HL-60 (cell line): ENCODE results near the gene TANK.
"Not testable (repeated sequence)": the region's sequence is repeated elsewhere in the genome, so short reads cannot be mapped to it uniquely, and the experiment has no call there.

Experiments used
- DNase-seq, 2 experiments: peaks; one replicate each; pipeline ENCODE4 v3.0.0-alpha.2; 2010 to 2020; ENCODE audit warnings: low read depth in 1 of 2, low spot score in 1 of 2
- H3K27ac ChIP-seq: fragments of 250-450 bp; sonication (Bioruptor Pico); replicated peaks from 2 replicates; pipeline ENCODE4 v1.5.1; 2020; ENCODE audit warnings: mild to moderate bottlenecking, moderate library complexity
- H3K27me3 ChIP-seq: fragments of 250-450 bp; sonication (Bioruptor Pico); 2 replicates; pipeline ENCODE4 v1.5.1; 2021; ENCODE audit warnings: mild to moderate bottlenecking, moderate library complexity; ENCODE audit not compliant: insufficient read depth, poor library complexity, severe bottlenecking
- H3K4me3 ChIP-seq: replicated peaks from 2 replicates; pipeline ENCODE4 v1.5.1; 2011; ENCODE audit warnings: mild to moderate bottlenecking, control low read depth, low read length; ENCODE audit not compliant: insufficient read depth
- CTCF ChIP-seq: IDR thresholded peaks from one replicate; pipeline ENCODE4 v1.5.1; 2011; ENCODE audit warnings: low read length, control low read depth, inconsistent platforms; ENCODE audit not compliant: insufficient read depth
- GABPA ChIP-seq: IDR thresholded peaks from 2 replicates; pipeline ENCODE4 v1.6.1; 2012; ENCODE audit warnings: low read depth
- POLR2AphosphoS5 ChIP-seq: IDR thresholded peaks from 2 replicates; pipeline ENCODE4 v1.6.1; 2012; ENCODE audit warnings: low read depth
- REST ChIP-seq: IDR thresholded peaks from 2 replicates; pipeline ENCODE4 v1.6.1; 2012; ENCODE audit warnings: low read depth; ENCODE audit not compliant: insufficient replicate concordance
- SPI1 ChIP-seq: IDR thresholded peaks from 2 replicates; pipeline ENCODE4 v1.6.1; 2012; ENCODE audit warnings: low read depth, mild to moderate bottlenecking, borderline replicate concordance

The TANK gene

GRCh38 chr2:161282311-161282644, 122.0 kb downstream of the TANK start:
- H3K27me3 ChIP-seq, H3K27ac ChIP-seq, H3K4me3 ChIP-seq, DNase-seq: not testable (repeated sequence)

GRCh38 chr2:161283926-161284325, 123.7 kb downstream of the TANK start:
- Histone ChIP-seq H3K27me3 (no peaks in the 10 kb centered on the region), H3K4me3 (no peak overlapping the region), H3K27ac (no peak overlapping the region)
- no peak for TF ChIP-seq GABPA
- TF ChIP-seq POLR2AphosphoS5: no peak
- no peak for TF ChIP-seq SPI1
- TF ChIP-seq REST: no peak
- no peak for TF ChIP-seq CTCF
- DNase-seq: no peak
